G401.6 (cell line): ENCODE results near the gene ALDH16A1.

Experiments used
- FAIRE-seq: peaks from 2 replicates; lab custom pipeline; 2012; peaks lifted over from hg19 to GRCh38; lab: Jason Lieb, UNC

Gene ALDH16A1

GRCh38 chr19:49423985-49424303 lies 29.1 kb upstream of the ALDH16A1 start:
- FAIRE-seq = no peak

- peak; percentile 66 for FAIRE-seq
Measured at GRCh38 chr19:49425178-49425577, 27.8 kb upstream of the ALDH16A1 start, which contains the start of gene GFY. GFY (plus strand) TSS chr19:49425388; CDS start chr19:49426431, 1,043 bp downstream.

- peak; percentile 98 for FAIRE-seq
Measured at GRCh38 chr19:49425922-49426592, 27.0 kb upstream of the ALDH16A1 start.

- no peak for FAIRE-seq
Measured at GRCh38 chr19:49427339-49427738, 25.7 kb upstream of the ALDH16A1 start.

- no peak for FAIRE-seq
Measured at GRCh38 chr19:49427855-49428546, 25.0 kb upstream of the ALDH16A1 start.

GRCh38 chr19:49428547-49429451 lies 24.2 kb upstream of the ALDH16A1 start:
- no peak for FAIRE-seq

- no peak for FAIRE-seq
Measured at GRCh38 chr19:49430172-49430677, 22.8 kb upstream of the ALDH16A1 start.

GRCh38 chr19:49430678-49431329 lies 22.2 kb upstream of the ALDH16A1 start:
- FAIRE-seq = no peak

- no peak for FAIRE-seq
Measured at GRCh38 chr19:49431330-49431749, 21.7 kb upstream of the ALDH16A1 start.

GRCh38 chr19:49432141-49433073 lies 20.6 kb upstream of the ALDH16A1 start:
- no peak for FAIRE-seq

- no peak for FAIRE-seq
Measured at GRCh38 chr19:49433240-49433901, 19.7 kb upstream of the ALDH16A1 start.

GRCh38 chr19:49434907-49435583 lies 18.0 kb upstream of the ALDH16A1 start:
- no peak for FAIRE-seq

- FAIRE-seq = no peak
Measured at GRCh38 chr19:49435670-49436069, 17.4 kb upstream of the ALDH16A1 start.

GRCh38 chr19:49436381-49437017 lies 16.5 kb upstream of the ALDH16A1 start:
- FAIRE-seq = no peak

GRCh38 chr19:49437231-49437630 lies 15.8 kb upstream of the ALDH16A1 start:
- no peak for FAIRE-seq

GRCh38 chr19:49438261-49438660 lies 14.8 kb upstream of the ALDH16A1 start:
- FAIRE-seq = no peak

- FAIRE-seq = no peak
Measured at GRCh38 chr19:49439836-49440235, 13.2 kb upstream of the ALDH16A1 start.

- FAIRE-seq = no peak
Measured at GRCh38 chr19:49440439-49441209, 12.4 kb upstream of the ALDH16A1 start.
